ENCODE measurements around the gene NR5A2.

Gene NR5A2

GRCh38 chr1:200166411-200166810 is 138.9 kb downstream of the NR5A2 start:
- Histone ChIP-seq H3K4me2 (no peak overlapping the region), H3K27me3 (no peaks in the 10 kb centered on the region)
- TF ChIP-seq Cebpa-rat (IDR thresholded peaks at IDR 0.05): no peak

GRCh38 chr1:200168926-200169325 is 141.4 kb downstream of the NR5A2 start:
- Histone ChIP-seq H3K9me3 (no peaks in the 10 kb centered on the region), H3K4me1 (no peaks in the 10 kb centered on the region), H3K4me3 (no peak overlapping the region), H3K9ac (no peak overlapping the region), H4K20me1 (no peaks in the 10 kb centered on the region), H3K36me3 (no peaks in the 10 kb centered on the region), H3K4me2 (no peak overlapping the region), H3K27me3 (no peaks in the 10 kb centered on the region), H3K27ac (no peak overlapping the region)
- TF ChIP-seq Cebpa-rat (IDR thresholded peaks at IDR 0.05): no peak

More at GRCh38 chr1:200166411-200166810, 138.9 kb downstream of the NR5A2 start:
- Histone ChIP-seq H3K4me1 (no peaks in the 10 kb centered on the region), H4K20me1 (no peaks in the 10 kb centered on the region), H3K9me3 (no peaks in the 10 kb centered on the region), H3K36me3 (no peaks in the 10 kb centered on the region), H3K9ac (no peak overlapping the region), H3K4me3 (no peak overlapping the region), H3K27ac (no peak overlapping the region)

GRCh38 chr1:200172311-200172710 is 144.8 kb downstream of the NR5A2 start:
- no peak overlapping the region for H3K27ac ChIP-seq

GRCh38 chr1:200173097-200173618 is 145.6 kb downstream of the NR5A2 start:
- no peak for TF ChIP-seq Cebpa-rat (IDR thresholded peaks at IDR 0.05)
- Histone ChIP-seq H3K27me3 (no peaks in the 10 kb centered on the region), H3K36me3 (no peaks in the 10 kb centered on the region), H3K9me3 (no peaks in the 10 kb centered on the region), H3K9ac (no peak overlapping the region), H3K4me1 (no peaks in the 10 kb centered on the region), H3K27ac (no peak overlapping the region), H3K4me2 (no peak overlapping the region), H4K20me1 (no peaks in the 10 kb centered on the region), H3K4me3 (no peak overlapping the region)

More at GRCh38 chr1:200172311-200172710, 144.8 kb downstream of the NR5A2 start:
- Histone ChIP-seq H3K4me3 (no peak overlapping the region), H3K4me1 (no peaks in the 10 kb centered on the region), H3K9ac (no peak overlapping the region), H3K9me3 (no peaks in the 10 kb centered on the region), H3K27me3 (no peaks in the 10 kb centered on the region), H3K4me2 (no peak overlapping the region), H3K36me3 (no peaks in the 10 kb centered on the region), H4K20me1 (no peaks in the 10 kb centered on the region)
- no peak for TF ChIP-seq Cebpa-rat (IDR thresholded peaks at IDR 0.05)

- Histone ChIP-seq H3K4me1 (no peaks in the 10 kb centered on the region), H4K20me1 (no peaks in the 10 kb centered on the region), H3K9me3 (no peaks in the 10 kb centered on the region), H3K27me3 (no peaks in the 10 kb centered on the region), H3K4me3 (no peak overlapping the region), H3K36me3 (no peaks in the 10 kb centered on the region), H3K9ac (no peak overlapping the region), H3K27ac (no peak overlapping the region), H3K4me2 (no peak overlapping the region)
- TF ChIP-seq Cebpa-rat (IDR thresholded peaks at IDR 0.05): no peak
Measured at GRCh38 chr1:200174525-200175295, 147.2 kb downstream of the NR5A2 start.

- Histone ChIP-seq H3K9ac (no peak overlapping the region), H4K20me1 (no peaks in the 10 kb centered on the region), H3K27me3 (no peaks in the 10 kb centered on the region), H3K4me2 (no peak overlapping the region), H3K36me3 (no peaks in the 10 kb centered on the region), H3K27ac (no peak overlapping the region), H3K4me1 (no peaks in the 10 kb centered on the region), H3K9me3 (no peaks in the 10 kb centered on the region), H3K4me3 (no peak overlapping the region)
- no peak for TF ChIP-seq Cebpa-rat (IDR thresholded peaks at IDR 0.05)
Measured at GRCh38 chr1:200176181-200176580, 148.7 kb downstream of the NR5A2 start.

- H4K20me1 ChIP-seq: no peaks in the 10 kb centered on the region
- H3K9me3 ChIP-seq: no peaks in the 10 kb centered on the region
- no peak overlapping the region for H3K27ac ChIP-seq
- TF ChIP-seq Cebpa-rat (IDR thresholded peaks at IDR 0.05): no peak
- no peak overlapping the region for H3K9ac ChIP-seq
- H3K4me1 ChIP-seq: no peaks in the 10 kb centered on the region
- H3K4me3 ChIP-seq: no peak overlapping the region
- no peaks in the 10 kb centered on the region for H3K36me3 ChIP-seq
- no peak overlapping the region for H3K4me2 ChIP-seq
- H3K27me3 ChIP-seq: no peaks in the 10 kb centered on the region
Measured at GRCh38 chr1:200176798-200177197, 149.3 kb downstream of the NR5A2 start.

- no peak overlapping the region for H3K4me2 ChIP-seq
- TF ChIP-seq Cebpa-rat (IDR thresholded peaks at IDR 0.05): no peak
- no peaks in the 10 kb centered on the region for H4K20me1 ChIP-seq
- H3K4me3 ChIP-seq: no peak overlapping the region
- no peak overlapping the region for H3K27ac ChIP-seq
- no peaks in the 10 kb centered on the region for H3K9me3 ChIP-seq
- no peak overlapping the region for H3K9ac ChIP-seq
- no peaks in the 10 kb centered on the region for H3K36me3 ChIP-seq
- no peaks in the 10 kb centered on the region for H3K4me1 ChIP-seq
- no peaks in the 10 kb centered on the region for H3K27me3 ChIP-seq
Measured at GRCh38 chr1:200178340-200178739, 150.8 kb downstream of the NR5A2 start.

GRCh38 chr1:200179126-200179780 is 151.7 kb downstream of the NR5A2 start:
- Histone ChIP-seq H3K27ac (no peak overlapping the region), H3K36me3 (no peaks in the 10 kb centered on the region)

GRCh38 chr1:200179781-200180160 is 152.3 kb downstream of the NR5A2 start:
- no peak for TF ChIP-seq Cebpa-rat (IDR thresholded peaks at IDR 0.05)
- H3K4me2 ChIP-seq: no peak overlapping the region
- no peak overlapping the region for H3K9ac ChIP-seq
- H3K4me1 ChIP-seq: peaks cover 13% of the 10 kb centered on the region
- H3K9me3 ChIP-seq: no peaks in the 10 kb centered on the region
- no peaks in the 10 kb centered on the region for H3K27me3 ChIP-seq
- H3K4me3 ChIP-seq: no peak overlapping the region
- no peaks in the 10 kb centered on the region for H3K36me3 ChIP-seq
- no peaks in the 10 kb centered on the region for H4K20me1 ChIP-seq
- no peak overlapping the region for H3K27ac ChIP-seq

More at GRCh38 chr1:200179126-200179780, 151.7 kb downstream of the NR5A2 start:
- Histone ChIP-seq H3K4me2 (no peak overlapping the region), H4K20me1 (no peaks in the 10 kb centered on the region), H3K27me3 (no peaks in the 10 kb centered on the region), H3K4me1 (peaks cover 7% of the 10 kb centered on the region), H3K9ac (no peak overlapping the region), H3K9me3 (no peaks in the 10 kb centered on the region), H3K4me3 (no peak overlapping the region)
- TF ChIP-seq Cebpa-rat (IDR thresholded peaks at IDR 0.05): no peak

Measured in BLaER1 (cell line).